Endothelial cell (in vitro differentiated cells): Measurements from ENCODE around the gene ACKR2. TPM values are rescaled to one million over a fixed set of nuclear protein-coding genes. Genes with fewer than 3 reads are reported as not detected.
A peak's percentile ranks its signal among the peaks of the same experiment; 100 is the strongest.

ENCODE experiments used
- DNase-seq: peaks from one replicate; pipeline ENCODE4 v3.0.0; 2021; ENCODE audit warnings: low spot score
- H3K27ac Mint-ChIP-seq: one replicate; pipeline ENCODE4 v1.8.0; 2021; ENCODE audit warnings: mixed read lengths, inconsistent platforms; ENCODE audit not compliant: unreplicated experiment
- H3K27me3 Mint-ChIP-seq: one replicate; pipeline ENCODE4 v1.8.0; 2021; ENCODE audit warnings: mild to moderate bottlenecking, moderate library complexity, mixed read lengths, inconsistent platforms; ENCODE audit not compliant: unreplicated experiment
- H3K36me3 Mint-ChIP-seq: one replicate; pipeline ENCODE4 v1.8.0; 2021; ENCODE audit warnings: mild to moderate bottlenecking, low read depth, mixed read lengths, inconsistent platforms; ENCODE audit not compliant: unreplicated experiment
- H3K4me1 Mint-ChIP-seq: one replicate; pipeline ENCODE4 v1.8.0; 2021; ENCODE audit warnings: mild to moderate bottlenecking, mixed read lengths, inconsistent platforms; ENCODE audit not compliant: unreplicated experiment
- H3K4me3 Mint-ChIP-seq: one replicate; pipeline ENCODE4 v1.8.0; 2021; ENCODE audit warnings: mild to moderate bottlenecking, mixed read lengths, inconsistent platforms; ENCODE audit not compliant: unreplicated experiment
- H3K9me3 Mint-ChIP-seq: one replicate; pipeline ENCODE4 v1.8.0; 2021; ENCODE audit warnings: mixed read lengths, inconsistent platforms; ENCODE audit not compliant: unreplicated experiment
- total RNA-seq: library from RNA; stranded (reverse); fragmentation: NEBNext Ultra II Directional; extraction: Animal tissue kit (Norgen Biotek cat#: 25700); gene quantifications from one replicate; pipeline ENCODE4 v1.2.1, GENCODE V29; 2021; ENCODE audit not compliant: unreplicated experiment
- TF ChIP-seq, protein P1 (sequence below): fragments of 200-600 bp; sonication (generic); IDR thresholded peaks from one replicate; pipeline ENCODE4 v1.5.0; 2021; ENCODE audit warnings: antibody characterized with exemption; ENCODE audit not compliant: unreplicated experiment

Gene ACKR2
- total RNA-seq, 1 donor from 2014 or later, result 3.8 TPM

- TF ChIP-seq, protein P1, sequence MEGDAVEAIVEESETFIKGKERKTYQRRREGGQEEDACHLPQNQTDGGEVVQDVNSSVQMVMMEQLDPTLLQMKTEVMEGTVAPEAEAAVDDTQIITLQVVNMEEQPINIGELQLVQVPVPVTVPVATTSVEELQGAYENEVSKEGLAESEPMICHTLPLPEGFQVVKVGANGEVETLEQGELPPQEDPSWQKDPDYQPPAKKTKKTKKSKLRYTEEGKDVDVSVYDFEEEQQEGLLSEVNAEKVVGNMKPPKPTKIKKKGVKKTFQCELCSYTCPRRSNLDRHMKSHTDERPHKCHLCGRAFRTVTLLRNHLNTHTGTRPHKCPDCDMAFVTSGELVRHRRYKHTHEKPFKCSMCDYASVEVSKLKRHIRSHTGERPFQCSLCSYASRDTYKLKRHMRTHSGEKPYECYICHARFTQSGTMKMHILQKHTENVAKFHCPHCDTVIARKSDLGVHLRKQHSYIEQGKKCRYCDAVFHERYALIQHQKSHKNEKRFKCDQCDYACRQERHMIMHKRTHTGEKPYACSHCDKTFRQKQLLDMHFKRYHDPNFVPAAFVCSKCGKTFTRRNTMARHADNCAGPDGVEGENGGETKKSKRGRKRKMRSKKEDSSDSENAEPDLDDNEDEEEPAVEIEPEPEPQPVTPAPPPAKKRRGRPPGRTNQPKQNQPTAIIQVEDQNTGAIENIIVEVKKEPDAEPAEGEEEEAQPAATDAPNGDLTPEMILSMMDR, result no peak
- Mint-ChIP-seq H3K27me3 (peaks cover 2% of the 10 kb centered on the region), H3K4me1 (no peaks in the 10 kb centered on the region), H3K4me3 (no peak overlapping the region), H3K36me3 (no peaks in the 10 kb centered on the region), H3K27ac (no peak overlapping the region), H3K9me3 (no peaks in the 10 kb centered on the region)
- DNase-seq, result no peak
Observed at GRCh38 chr3:42829083-42829627, 19.9 kb downstream of the ACKR2 start.

GRCh38 chr3:42829628-42830436, 20.6 kb downstream of the ACKR2 start:
- TF ChIP-seq, protein P1, result no peak
- Mint-ChIP-seq H3K4me1 (no peaks in the 10 kb centered on the region), H3K27me3 (peaks cover 2% of the 10 kb centered on the region), H3K9me3 (no peaks in the 10 kb centered on the region), H3K27ac (no peak overlapping the region), H3K36me3 (no peaks in the 10 kb centered on the region), H3K4me3 (no peak overlapping the region)
- DNase-seq, result no peak

GRCh38 chr3:42830437-42831320, 21.4 kb downstream of the ACKR2 start:
- no peak for DNase-seq
- Mint-ChIP-seq H3K4me1 (no peaks in the 10 kb centered on the region), H3K27me3 (peaks cover 2% of the 10 kb centered on the region), H3K4me3 (no peak overlapping the region), H3K9me3 (no peaks in the 10 kb centered on the region), H3K27ac (no peak overlapping the region), H3K36me3 (no peaks in the 10 kb centered on the region)
- TF ChIP-seq, protein P1, result no peak

GRCh38 chr3:42831321-42831713, 22.1 kb downstream of the ACKR2 start:
- no peaks in the 10 kb centered on the region for H3K36me3 Mint-ChIP-seq
- TF ChIP-seq, protein P1, result peak; percentile 91
- peaks cover 2% of the 10 kb centered on the region for H3K27me3 Mint-ChIP-seq
- DNase-seq, result peak; percentile 88
- no peaks in the 10 kb centered on the region for H3K9me3 Mint-ChIP-seq
- H3K27ac Mint-ChIP-seq, result no peak overlapping the region
- H3K4me1 Mint-ChIP-seq, result no peaks in the 10 kb centered on the region
- no peak overlapping the region for H3K4me3 Mint-ChIP-seq
